H1 (cell line): ENCODE data around the gene METTL5. TPM values are rescaled to one million over a fixed set of nuclear protein-coding genes. Genes with fewer than 3 reads are reported as not detected.

Experiments used
- GABPA ChIP-seq: IDR thresholded peaks from 2 replicates; pipeline ENCODE4 v1.6.1; 2011; ENCODE audit warnings: mild to moderate bottlenecking, low read length, moderate library complexity, borderline replicate concordance; ENCODE audit not compliant: insufficient read depth
- polyA plus RNA-seq, 7 experiments: library from polyadenylated mRNA; depleted of rRNA in 3 of 7; stranded (reverse) in 5 of 7; unstranded in 2 of 7; fragments of >200 nt in 5 of 7; fragments of 200-250 nt in 2 of 7; gene quantifications; 1 replicate in 5 of 7; 2 replicates in 1 of 7; 4 replicates in 1 of 7; pipeline versions ENCODE4 v1.2.1 to v1.2.3, GENCODE V29; 2011 to 2013; ENCODE audit warnings: missing spikeins in 2 of 7, mixed read lengths in 2 of 7
- total RNA-seq: library from RNA; stranded (reverse); fragmentation: NEBNext Ultra II Directional; extraction: Animal tissue kit (Norgen Biotek cat#: 25700); gene quantifications from 2 replicates; pipeline ENCODE4 v1.2.1, GENCODE V29; 2021
- TF ChIP-seq, protein P1 (sequence below): fragments of 300-600 bp; sonication (generic); IDR thresholded peaks from 2 replicates; pipeline ENCODE4 v1.7.1; 2012; ENCODE audit warnings: low read length, moderate library complexity, mild to moderate bottlenecking, inconsistent platforms; ENCODE audit not compliant: insufficient replicate concordance
- TF ChIP-seq, protein P2 (sequence below): IDR thresholded peaks from 2 replicates; pipeline ENCODE4 v1.6.1; 2012; ENCODE audit warnings: inconsistent platforms
- TF ChIP-seq, protein P3 (sequence below): IDR thresholded peaks from 2 replicates; pipeline ENCODE4 v1.6.1; 2012; ENCODE audit warnings: low read length, inconsistent platforms

Gene METTL5
- total and polyA plus RNA-seq, 2 of the 8 experiments (the other 6 are each of a cell fraction or from before 2014, with no cell fraction given): 34.5 to 74.1 TPM

DNA sequence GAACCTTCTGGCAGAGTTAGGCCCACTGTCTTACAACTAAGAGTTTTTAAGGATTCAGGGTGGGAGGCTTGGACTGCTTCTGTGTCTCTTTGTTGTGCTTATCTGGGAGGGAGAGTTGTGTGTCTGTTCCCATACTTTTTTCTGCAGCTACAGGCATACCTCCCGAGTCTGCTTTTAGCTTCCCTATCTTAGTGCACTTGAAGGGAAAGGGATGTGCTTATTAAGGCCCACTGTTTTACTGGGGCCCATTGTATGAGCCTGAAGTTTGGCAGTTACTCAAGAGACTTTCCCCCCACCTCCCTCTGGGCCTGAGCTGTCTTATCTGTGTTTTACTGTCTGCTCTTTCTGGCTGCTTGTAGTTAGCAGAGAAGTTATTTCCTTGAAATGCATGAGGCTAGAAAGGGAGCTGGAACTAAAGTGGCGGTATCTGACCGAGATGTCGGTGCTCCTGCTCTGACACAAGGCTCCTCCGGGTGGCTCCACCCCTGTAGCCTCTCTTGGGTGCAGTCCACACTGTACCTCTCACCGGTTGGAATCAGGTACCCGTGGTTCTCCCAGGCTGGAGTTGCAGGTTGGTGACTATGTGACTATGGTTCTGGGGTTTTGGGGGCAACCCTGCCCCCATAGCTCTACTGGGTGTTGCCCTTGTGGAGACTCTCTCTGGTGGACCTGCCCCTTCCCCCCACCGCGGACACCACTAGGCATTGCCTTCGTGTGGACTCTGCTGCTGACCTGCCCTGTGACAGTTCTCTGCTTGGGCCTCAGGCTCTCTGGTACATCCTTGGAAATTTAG, 15.4 kb upstream of the METTL5 start (continued):
- TF ChIP-seq, protein P1, sequence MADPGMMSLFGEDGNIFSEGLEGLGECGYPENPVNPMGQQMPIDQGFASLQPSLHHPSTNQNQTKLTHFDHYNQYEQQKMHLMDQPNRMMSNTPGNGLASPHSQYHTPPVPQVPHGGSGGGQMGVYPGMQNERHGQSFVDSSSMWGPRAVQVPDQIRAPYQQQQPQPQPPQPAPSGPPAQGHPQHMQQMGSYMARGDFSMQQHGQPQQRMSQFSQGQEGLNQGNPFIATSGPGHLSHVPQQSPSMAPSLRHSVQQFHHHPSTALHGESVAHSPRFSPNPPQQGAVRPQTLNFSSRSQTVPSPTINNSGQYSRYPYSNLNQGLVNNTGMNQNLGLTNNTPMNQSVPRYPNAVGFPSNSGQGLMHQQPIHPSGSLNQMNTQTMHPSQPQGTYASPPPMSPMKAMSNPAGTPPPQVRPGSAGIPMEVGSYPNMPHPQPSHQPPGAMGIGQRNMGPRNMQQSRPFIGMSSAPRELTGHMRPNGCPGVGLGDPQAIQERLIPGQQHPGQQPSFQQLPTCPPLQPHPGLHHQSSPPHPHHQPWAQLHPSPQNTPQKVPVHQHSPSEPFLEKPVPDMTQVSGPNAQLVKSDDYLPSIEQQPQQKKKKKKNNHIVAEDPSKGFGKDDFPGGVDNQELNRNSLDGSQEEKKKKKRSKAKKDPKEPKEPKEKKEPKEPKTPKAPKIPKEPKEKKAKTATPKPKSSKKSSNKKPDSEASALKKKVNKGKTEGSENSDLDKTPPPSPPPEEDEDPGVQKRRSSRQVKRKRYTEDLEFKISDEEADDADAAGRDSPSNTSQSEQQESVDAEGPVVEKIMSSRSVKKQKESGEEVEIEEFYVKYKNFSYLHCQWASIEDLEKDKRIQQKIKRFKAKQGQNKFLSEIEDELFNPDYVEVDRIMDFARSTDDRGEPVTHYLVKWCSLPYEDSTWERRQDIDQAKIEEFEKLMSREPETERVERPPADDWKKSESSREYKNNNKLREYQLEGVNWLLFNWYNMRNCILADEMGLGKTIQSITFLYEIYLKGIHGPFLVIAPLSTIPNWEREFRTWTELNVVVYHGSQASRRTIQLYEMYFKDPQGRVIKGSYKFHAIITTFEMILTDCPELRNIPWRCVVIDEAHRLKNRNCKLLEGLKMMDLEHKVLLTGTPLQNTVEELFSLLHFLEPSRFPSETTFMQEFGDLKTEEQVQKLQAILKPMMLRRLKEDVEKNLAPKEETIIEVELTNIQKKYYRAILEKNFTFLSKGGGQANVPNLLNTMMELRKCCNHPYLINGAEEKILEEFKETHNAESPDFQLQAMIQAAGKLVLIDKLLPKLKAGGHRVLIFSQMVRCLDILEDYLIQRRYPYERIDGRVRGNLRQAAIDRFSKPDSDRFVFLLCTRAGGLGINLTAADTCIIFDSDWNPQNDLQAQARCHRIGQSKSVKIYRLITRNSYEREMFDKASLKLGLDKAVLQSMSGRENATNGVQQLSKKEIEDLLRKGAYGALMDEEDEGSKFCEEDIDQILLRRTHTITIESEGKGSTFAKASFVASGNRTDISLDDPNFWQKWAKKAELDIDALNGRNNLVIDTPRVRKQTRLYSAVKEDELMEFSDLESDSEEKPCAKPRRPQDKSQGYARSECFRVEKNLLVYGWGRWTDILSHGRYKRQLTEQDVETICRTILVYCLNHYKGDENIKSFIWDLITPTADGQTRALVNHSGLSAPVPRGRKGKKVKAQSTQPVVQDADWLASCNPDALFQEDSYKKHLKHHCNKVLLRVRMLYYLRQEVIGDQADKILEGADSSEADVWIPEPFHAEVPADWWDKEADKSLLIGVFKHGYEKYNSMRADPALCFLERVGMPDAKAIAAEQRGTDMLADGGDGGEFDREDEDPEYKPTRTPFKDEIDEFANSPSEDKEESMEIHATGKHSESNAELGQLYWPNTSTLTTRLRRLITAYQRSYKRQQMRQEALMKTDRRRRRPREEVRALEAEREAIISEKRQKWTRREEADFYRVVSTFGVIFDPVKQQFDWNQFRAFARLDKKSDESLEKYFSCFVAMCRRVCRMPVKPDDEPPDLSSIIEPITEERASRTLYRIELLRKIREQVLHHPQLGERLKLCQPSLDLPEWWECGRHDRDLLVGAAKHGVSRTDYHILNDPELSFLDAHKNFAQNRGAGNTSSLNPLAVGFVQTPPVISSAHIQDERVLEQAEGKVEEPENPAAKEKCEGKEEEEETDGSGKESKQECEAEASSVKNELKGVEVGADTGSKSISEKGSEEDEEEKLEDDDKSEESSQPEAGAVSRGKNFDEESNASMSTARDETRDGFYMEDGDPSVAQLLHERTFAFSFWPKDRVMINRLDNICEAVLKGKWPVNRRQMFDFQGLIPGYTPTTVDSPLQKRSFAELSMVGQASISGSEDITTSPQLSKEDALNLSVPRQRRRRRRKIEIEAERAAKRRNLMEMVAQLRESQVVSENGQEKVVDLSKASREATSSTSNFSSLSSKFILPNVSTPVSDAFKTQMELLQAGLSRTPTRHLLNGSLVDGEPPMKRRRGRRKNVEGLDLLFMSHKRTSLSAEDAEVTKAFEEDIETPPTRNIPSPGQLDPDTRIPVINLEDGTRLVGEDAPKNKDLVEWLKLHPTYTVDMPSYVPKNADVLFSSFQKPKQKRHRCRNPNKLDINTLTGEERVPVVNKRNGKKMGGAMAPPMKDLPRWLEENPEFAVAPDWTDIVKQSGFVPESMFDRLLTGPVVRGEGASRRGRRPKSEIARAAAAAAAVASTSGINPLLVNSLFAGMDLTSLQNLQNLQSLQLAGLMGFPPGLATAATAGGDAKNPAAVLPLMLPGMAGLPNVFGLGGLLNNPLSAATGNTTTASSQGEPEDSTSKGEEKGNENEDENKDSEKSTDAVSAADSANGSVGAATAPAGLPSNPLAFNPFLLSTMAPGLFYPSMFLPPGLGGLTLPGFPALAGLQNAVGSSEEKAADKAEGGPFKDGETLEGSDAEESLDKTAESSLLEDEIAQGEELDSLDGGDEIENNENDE: no peak
- TF ChIP-seq, protein P2, sequence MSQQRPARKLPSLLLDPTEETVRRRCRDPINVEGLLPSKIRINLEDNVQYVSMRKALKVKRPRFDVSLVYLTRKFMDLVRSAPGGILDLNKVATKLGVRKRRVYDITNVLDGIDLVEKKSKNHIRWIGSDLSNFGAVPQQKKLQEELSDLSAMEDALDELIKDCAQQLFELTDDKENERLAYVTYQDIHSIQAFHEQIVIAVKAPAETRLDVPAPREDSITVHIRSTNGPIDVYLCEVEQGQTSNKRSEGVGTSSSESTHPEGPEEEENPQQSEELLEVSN: no peak
- no peak for TF ChIP-seq GABPA
- TF ChIP-seq, protein P3, sequence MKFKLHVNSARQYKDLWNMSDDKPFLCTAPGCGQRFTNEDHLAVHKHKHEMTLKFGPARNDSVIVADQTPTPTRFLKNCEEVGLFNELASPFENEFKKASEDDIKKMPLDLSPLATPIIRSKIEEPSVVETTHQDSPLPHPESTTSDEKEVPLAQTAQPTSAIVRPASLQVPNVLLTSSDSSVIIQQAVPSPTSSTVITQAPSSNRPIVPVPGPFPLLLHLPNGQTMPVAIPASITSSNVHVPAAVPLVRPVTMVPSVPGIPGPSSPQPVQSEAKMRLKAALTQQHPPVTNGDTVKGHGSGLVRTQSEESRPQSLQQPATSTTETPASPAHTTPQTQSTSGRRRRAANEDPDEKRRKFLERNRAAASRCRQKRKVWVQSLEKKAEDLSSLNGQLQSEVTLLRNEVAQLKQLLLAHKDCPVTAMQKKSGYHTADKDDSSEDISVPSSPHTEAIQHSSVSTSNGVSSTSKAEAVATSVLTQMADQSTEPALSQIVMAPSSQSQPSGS: no peak
